B cell (primary cell): ENCODE measurements around the gene PDC. TPM values are rescaled to one million over a fixed set of nuclear protein-coding genes. Genes with fewer than 3 reads are reported as not detected.

Experiments
- ATAC-seq: fragments of 200-7000 bp; cut with Tn5 transposase; one replicate; pipeline ENCODE4 v1.10.0; 2021; ENCODE audit warnings: low read depth, mild to moderate bottlenecking, moderate number of reproducible peaks, moderate library complexity
- CTCF ChIA-PET: fragments of 350-600 bp; sonication (Branson Sonifier 250); formaldehyde crosslinking; loops from one replicate; lab custom pipeline; 2021; ENCODE audit warnings: antibody characterized with exemption, inconsistent platforms; lab: Charles Lee
- POLR2A ChIA-PET: fragments of 350-600 bp; sonication (Branson Sonifier 250); formaldehyde crosslinking; loops from one replicate; lab custom pipeline; 2021; ENCODE audit warnings: antibody characterized with exemption; lab: Charles Lee
- DNase-seq: peaks from one replicate; pipeline ENCODE4 v3.0.0; 2013
- H2AFZ ChIP-seq: 2 replicates; pipeline ENCODE4 v1.6.1; 2012; ENCODE audit warnings: mild to moderate bottlenecking, low read depth, low read length; ENCODE audit not compliant: insufficient read depth, poor library complexity, severe bottlenecking
- H3K27ac ChIP-seq, 2 donors: 1 replicate in 1 of 2; 2 replicates in 1 of 2; pipeline ENCODE4 v1.5.1; 2012 to 2013; ENCODE audit warnings: low read length in 2 of 2, mild to moderate bottlenecking in 2 of 2, moderate library complexity in 1 of 2
- H3K27me3 ChIP-seq, 4 experiments: fragments of 200-600 bp in 1 of 4; sonication (generic) in 1 of 4; replicated peaks in 1 of 4; 1 replicate in 2 of 4; 2 replicates in 2 of 4; pipeline versions ENCODE4 v1.6.1 to v1.7.0; 2013 to 2016; ENCODE audit warnings: low read length in 3 of 4, mild to moderate bottlenecking in 2 of 4, mixed read lengths in 1 of 4, moderate library complexity in 1 of 4; ENCODE audit not compliant: insufficient read depth in 4 of 4, control insufficient read depth in 3 of 4; ENCODE audit errors: control extremely low read depth in 1 of 4
- H3K36me3 ChIP-seq, 2 experiments: replicated peaks in 1 of 2; 1 replicate in 1 of 2; 2 replicates in 1 of 2; pipeline versions ENCODE4 v1.6.1 to v1.7.1; 2013; ENCODE audit warnings: low read length in 1 of 2; ENCODE audit not compliant: insufficient read depth in 2 of 2, control insufficient read depth in 1 of 2; ENCODE audit errors: control extremely low read depth in 1 of 2, extremely low read depth in 1 of 2
- H3K4me1 ChIP-seq, 2 donors: fragments of 200-600 bp in 1 of 2; sonication (generic) in 1 of 2; 1 replicate in 1 of 2; 2 replicates in 1 of 2; pipeline versions ENCODE4 v1.5.1 to v1.6.1; 2013 to 2017; ENCODE audit warnings: low read length in 2 of 2; ENCODE audit not compliant: control insufficient read depth in 2 of 2, insufficient read depth in 2 of 2
- H3K4me2 ChIP-seq: replicated peaks from 2 replicates; pipeline ENCODE3; 2012; ENCODE audit warnings: mild to moderate bottlenecking, low read depth, low read length; ENCODE audit not compliant: poor library complexity, severe bottlenecking
- H3K4me3 ChIP-seq, 5 experiments: fragments of 200-600 bp in 1 of 5; sonication (generic) in 1 of 5; 1 replicate in 3 of 5; 2 replicates in 2 of 5; pipeline versions ENCODE4 v1.5.1 to v1.7.0; 2011 to 2016; ENCODE audit warnings: low read length in 4 of 5, mild to moderate bottlenecking in 4 of 5, low read depth in 2 of 5, control low read depth in 1 of 5, moderate library complexity in 1 of 5; ENCODE audit not compliant: insufficient read depth in 1 of 5; ENCODE audit errors: control extremely low read depth in 1 of 5, extremely low read depth in 1 of 5
- H3K79me2 ChIP-seq: fragments of 200-600 bp; sonication (generic); one replicate; pipeline ENCODE4 v1.6.0; 2016; ENCODE audit warnings: low read length; ENCODE audit not compliant: control insufficient read depth, insufficient read depth
- H3K9ac ChIP-seq: fragments of 200-600 bp; sonication (generic); 2 replicates; pipeline ENCODE4 v1.6.1; 2017; ENCODE audit warnings: mild to moderate bottlenecking, low read length, moderate library complexity
- H3K9me3 ChIP-seq, 3 donors: one replicate each; pipeline versions ENCODE4 v1.6.1 to v1.7.1; 2013; ENCODE audit warnings: low read length in 2 of 3; ENCODE audit not compliant: control insufficient read depth in 2 of 3, insufficient read depth in 1 of 3; ENCODE audit errors: control extremely low read depth in 1 of 3
- H4K20me1 ChIP-seq: 2 replicates; pipeline ENCODE4 v1.6.0; 2012; ENCODE audit warnings: mild to moderate bottlenecking, low read length; ENCODE audit not compliant: insufficient read depth, control insufficient read depth, poor library complexity, severe bottlenecking
- H3K27ac Mint-ChIP-seq: one replicate; pipeline ENCODE4 v1.8.0; 2021; ENCODE audit warnings: mixed read lengths
- H3K27me3 Mint-ChIP-seq: one replicate; pipeline ENCODE4 v1.8.0; 2021; ENCODE audit warnings: mixed read lengths
- H3K4me1 Mint-ChIP-seq: one replicate; pipeline ENCODE4 v1.8.0; 2021; ENCODE audit warnings: mixed read lengths
- H3K4me3 Mint-ChIP-seq: one replicate; pipeline ENCODE4 v1.8.0; 2021; ENCODE audit warnings: mixed read lengths
- H3K9me3 Mint-ChIP-seq: one replicate; pipeline ENCODE4 v1.8.0; 2022; ENCODE audit warnings: mixed read lengths; ENCODE audit not compliant: insufficient read depth
- EZH2 ChIP-seq: IDR thresholded peaks from 2 replicates; pipeline ENCODE4 v1.6.1; 2012; ENCODE audit warnings: borderline replicate concordance, low read depth, mild to moderate bottlenecking, moderate library complexity, low read length; ENCODE audit not compliant: insufficient read depth, poor library complexity, severe bottlenecking
- WGBS: methylation state at CpG from one replicate; pipeline ENCODE4 v1.1.5; 2013; ENCODE audit warnings: missing lambda C conversion rate; ENCODE audit not compliant: insufficient coverage; 5-methylcytosine and 5-hydroxymethylcytosine counted together
- intact Hi-C: fragments of 100-400 bp; cut with micrococcal nuclease; formaldehyde crosslinking; loops from one replicate; pipeline ENCODE4 v1.10.0; 2022
- polyA plus RNA-seq: library from polyadenylated mRNA; depleted of rRNA; stranded (reverse); fragments of >200 nt; gene quantifications from 2 replicates; pipeline ENCODE4 v1.2.3, GENCODE V29; 2012
- total RNA-seq, 2 donors: library from RNA; stranded (reverse); fragments of 120-200 nt in 1 of 2; gene quantifications; 1 replicate in 1 of 2; 2 replicates in 1 of 2; pipeline versions ENCODE4 v1.2.3 to v1.2.4, GENCODE V29; 2013 to 2022
- TF ChIP-seq, protein P1 (sequence below): fragments of 200-600 bp; IDR thresholded peaks from one replicate; pipeline ENCODE4 v1.8.0; 2022; ENCODE audit warnings: antibody characterized with exemption, mild to moderate bottlenecking

PDC gene
- total and polyA plus RNA-seq, 2 donors (not counting 1 experiment from before 2014, with no cell fraction given), result not detected

DNA sequence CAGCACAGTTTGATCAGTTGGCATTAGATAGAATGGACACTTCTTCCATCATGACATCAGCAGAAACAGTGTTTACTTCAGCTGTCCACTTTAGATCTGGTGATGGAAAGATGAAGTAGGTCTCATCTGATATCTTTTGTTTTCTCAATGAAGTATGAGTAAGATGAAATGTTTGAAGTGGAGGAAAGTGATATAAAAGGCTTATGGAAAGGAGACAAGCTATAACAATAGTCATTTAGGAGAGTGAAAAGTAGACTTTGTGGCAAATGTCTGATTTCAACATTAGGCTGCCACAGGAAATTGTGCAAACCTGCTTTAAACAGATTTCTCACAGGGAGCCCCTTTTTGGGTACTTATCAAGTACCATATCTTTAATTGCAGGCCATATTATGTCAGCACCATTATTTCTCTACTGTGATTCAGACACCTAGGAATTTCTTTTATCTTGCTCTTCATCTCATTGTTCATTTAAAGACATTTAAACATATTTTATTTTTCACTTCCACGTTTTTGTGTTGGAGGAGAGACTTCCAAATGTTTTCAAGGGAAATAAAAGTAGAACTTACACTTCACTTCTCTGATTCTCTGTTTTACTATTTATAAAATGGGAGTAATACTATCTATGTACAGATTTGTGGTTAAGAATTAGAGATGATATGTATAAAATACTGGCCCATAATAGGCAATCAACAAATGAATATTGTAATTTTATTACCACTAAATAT lies 18.1 kb downstream of the PDC start:
- no peak for TF ChIP-seq EZH2
- TF ChIP-seq, protein P1, sequence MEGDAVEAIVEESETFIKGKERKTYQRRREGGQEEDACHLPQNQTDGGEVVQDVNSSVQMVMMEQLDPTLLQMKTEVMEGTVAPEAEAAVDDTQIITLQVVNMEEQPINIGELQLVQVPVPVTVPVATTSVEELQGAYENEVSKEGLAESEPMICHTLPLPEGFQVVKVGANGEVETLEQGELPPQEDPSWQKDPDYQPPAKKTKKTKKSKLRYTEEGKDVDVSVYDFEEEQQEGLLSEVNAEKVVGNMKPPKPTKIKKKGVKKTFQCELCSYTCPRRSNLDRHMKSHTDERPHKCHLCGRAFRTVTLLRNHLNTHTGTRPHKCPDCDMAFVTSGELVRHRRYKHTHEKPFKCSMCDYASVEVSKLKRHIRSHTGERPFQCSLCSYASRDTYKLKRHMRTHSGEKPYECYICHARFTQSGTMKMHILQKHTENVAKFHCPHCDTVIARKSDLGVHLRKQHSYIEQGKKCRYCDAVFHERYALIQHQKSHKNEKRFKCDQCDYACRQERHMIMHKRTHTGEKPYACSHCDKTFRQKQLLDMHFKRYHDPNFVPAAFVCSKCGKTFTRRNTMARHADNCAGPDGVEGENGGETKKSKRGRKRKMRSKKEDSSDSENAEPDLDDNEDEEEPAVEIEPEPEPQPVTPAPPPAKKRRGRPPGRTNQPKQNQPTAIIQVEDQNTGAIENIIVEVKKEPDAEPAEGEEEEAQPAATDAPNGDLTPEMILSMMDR, result no peak
- Histone ChIP-seq H3K27me3 (no peaks in the 10 kb centered on the region), H3K36me3 (no peaks in the 10 kb centered on the region), H3K4me1 (no peaks in the 10 kb centered on the region), H3K4me2 (no peak overlapping the region), H3K79me2 (no peaks in the 10 kb centered on the region), H3K9me3 (no peaks in the 10 kb centered on the region), H3K9ac (no peak overlapping the region), H3K27ac (no peak overlapping the region), H3K4me3 (no peak overlapping the region), H4K20me1 (no peaks in the 10 kb centered on the region), H2AFZ (no peak overlapping the region)
- no CpG with 5 or more reads among the region's 1 CpG for WGBS
- no peak for DNase-seq
- Mint-ChIP-seq H3K9me3 (no peaks in the 10 kb centered on the region), H3K4me1 (no peaks in the 10 kb centered on the region), H3K27ac (no peak overlapping the region), H3K27me3 (no peaks in the 10 kb centered on the region), H3K4me3 (no peak overlapping the region)
- ChIA-PET POLR2A (no interaction called here), CTCF (interaction anchor here (1.0 kb wide), 1 partner anchor 39 kb away, joined by 3 read pairs; no protein-coding TSS in a partner anchor)
- no peak for ATAC-seq
- intact Hi-C loops, result no loop called here

DNA sequence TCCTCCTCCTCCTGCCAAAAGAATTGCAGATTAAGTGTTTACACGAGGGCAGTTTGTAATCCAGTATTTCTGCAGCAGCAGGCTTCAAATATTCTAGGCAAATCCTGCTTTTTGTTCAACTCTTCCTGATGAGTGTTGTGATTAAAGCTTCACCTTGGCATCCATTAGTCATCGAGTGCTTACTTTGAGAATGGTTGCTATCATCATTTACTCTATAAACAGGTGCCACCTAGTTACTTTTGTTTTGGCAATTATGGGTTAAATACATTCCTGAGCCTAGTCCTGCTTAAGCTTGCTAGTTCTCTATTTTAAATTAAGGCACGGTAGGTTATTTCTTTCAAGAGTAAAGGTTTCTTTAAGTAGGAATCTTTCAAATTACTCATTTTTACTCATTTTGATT lies 20.3 kb downstream of the PDC start:
- no peaks in the 10 kb centered on the region for H3K4me1 ChIP-seq
- H3K36me3 ChIP-seq, result no peaks in the 10 kb centered on the region
- H2AFZ ChIP-seq, result no peak overlapping the region
- no peaks in the 10 kb centered on the region for H3K79me2 ChIP-seq
- Mint-ChIP-seq H3K27ac (no peak overlapping the region), H3K4me3 (no peak overlapping the region), H3K27me3 (no peaks in the 10 kb centered on the region), H3K4me1 (no peaks in the 10 kb centered on the region), H3K9me3 (no peaks in the 10 kb centered on the region)
- H3K9me3 ChIP-seq, result no peaks in the 10 kb centered on the region
- DNase-seq (no peak), ATAC-seq (no peak)
- intact Hi-C loops, result no loop called here
- POLR2A ChIA-PET, result no interaction called here
- no peak overlapping the region for H3K27ac ChIP-seq
- no peaks in the 10 kb centered on the region for H4K20me1 ChIP-seq
- no peak overlapping the region for H3K4me2 ChIP-seq
- no peaks in the 10 kb centered on the region for H3K27me3 ChIP-seq
- WGBS, result no CpG with 5 or more reads among the region's 3 CpGs
- no peak overlapping the region for H3K4me3 ChIP-seq
- H3K9ac ChIP-seq, result no peak overlapping the region
- CTCF ChIA-PET, result no interaction called here
- TF ChIP-seq EZH2, result no peak
